ENCODE measurements around the gene IFIT1.
"Not testable (repeated sequence)": the region's sequence is repeated elsewhere in the genome, so short reads cannot be mapped to it uniquely, and the experiment has no call there.

Gene IFIT1

DNA sequence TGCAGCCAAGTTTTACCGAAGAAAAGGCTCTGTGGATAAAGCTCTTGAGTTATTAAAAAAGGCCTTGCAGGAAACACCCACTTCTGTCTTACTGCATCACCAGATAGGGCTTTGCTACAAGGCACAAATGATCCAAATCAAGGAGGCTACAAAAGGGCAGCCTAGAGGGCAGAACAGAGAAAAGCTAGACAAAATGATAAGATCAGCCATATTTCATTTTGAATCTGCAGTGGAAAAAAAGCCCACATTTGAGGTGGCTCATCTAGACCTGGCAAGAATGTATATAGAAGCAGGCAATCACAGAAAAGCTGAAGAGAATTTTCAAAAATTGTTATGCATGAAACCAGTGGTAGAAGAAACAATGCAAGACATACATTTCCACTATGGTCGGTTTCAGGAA lies 10.6 kb downstream of the IFIT1 start:
- DNase-seq: no peak

DNA sequence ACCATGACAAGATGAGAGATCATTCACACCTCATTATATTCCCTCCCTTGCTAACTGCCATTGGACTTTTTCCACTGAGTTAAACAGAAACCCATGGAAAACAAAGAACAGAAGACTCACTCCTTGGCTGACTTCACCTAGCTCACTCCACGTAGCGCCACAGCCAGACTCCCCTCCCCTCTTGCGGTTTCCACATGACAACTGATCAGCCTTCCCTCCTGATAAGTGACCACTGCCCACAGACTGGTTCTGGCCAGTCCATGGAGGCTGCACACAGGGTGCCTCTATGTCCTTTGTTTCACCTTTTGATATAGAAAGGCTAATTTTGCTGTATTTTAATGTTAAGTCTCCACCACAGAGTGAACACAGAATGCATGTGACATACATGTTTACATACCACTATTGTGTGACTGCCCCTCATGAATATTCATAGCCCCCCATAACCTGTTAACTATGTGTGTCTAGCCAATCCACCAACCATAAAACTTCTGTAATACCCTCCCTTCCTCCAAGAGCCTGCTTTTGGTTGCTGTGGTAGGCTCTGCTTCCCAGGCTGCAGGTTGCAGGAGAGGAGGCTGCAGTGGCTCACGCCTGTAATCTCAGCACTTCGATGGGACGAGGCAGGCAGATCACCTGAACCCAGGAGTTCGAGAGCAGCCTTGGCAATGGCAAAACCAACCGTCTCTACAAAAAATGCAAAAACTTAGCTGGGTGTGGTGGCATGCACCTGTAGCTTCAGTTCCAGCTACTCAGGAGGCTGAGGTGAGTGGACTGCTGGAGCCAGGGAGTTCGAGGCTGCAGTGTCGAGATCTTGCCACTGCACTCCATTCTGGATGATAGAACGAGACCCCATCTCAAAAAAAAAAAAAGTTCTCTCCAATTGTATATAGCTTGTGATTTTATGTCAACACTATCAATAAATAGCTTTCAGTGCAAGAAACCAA lies 12.0 kb downstream of the IFIT1 start:
- DNase-seq: no peak

DNA sequence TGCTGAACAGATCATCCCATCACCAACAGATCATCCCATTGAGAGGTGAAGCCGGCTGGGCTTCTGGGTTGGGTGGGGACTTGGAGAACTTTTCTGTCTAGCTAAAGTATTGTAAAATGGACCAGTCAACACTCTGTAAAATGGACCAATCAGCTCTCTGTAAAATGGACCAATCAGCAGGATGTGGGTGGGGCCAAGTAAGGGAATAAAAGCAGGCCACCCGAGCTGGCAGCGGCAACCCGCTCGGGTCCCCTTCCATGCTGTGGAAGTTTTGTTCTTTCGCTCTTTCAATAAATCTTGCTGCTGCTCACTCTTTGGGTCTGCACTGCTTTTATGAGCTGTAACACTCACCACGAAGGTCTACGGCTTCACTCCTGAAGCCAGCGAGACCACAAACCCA lies 13.8 kb downstream of the IFIT1 start:
- not testable (repeated sequence) for DNase-seq

DNA sequence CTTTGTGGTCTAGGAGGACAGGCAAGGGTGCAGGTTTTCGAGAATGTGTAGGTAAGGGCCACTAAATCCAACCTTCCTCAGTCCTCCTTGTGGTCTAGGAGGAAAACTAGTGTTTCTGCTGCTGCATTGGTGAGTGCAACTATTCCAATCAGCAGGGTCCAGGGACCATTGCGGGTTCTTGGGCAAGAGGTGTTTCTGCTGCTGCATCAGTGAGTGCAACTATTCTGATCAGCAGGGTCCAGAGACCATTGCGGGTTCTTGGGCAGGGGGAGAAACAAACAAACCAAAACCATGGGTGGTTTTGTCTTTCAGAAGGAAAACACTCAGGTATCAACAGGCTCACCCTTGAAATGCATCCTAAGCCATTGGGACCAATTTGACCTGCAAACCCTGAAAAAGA lies 15.4 kb downstream of the IFIT1 start:
- not testable (repeated sequence) for DNase-seq

DNA sequence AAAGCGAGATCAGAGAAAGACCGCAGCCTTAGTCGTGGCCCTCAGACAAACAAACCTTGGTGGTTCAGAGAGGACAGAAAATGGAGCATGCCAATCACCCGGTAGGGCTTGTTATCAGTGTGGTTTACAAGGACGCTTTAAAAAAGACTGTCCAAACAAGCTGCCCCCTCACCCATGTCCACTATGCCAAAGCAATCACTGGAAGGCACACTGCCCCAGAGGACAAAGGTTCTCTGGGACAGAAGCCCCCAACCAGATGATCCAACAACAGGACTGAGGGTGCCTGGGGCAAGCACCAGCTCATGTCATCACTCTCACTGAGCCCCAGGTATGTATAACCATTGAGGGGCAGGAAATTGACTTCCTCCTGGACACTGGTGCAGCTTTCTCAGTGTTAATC lies 16.9 kb downstream of the IFIT1 start:
- DNase-seq: not testable (repeated sequence)

DNA sequence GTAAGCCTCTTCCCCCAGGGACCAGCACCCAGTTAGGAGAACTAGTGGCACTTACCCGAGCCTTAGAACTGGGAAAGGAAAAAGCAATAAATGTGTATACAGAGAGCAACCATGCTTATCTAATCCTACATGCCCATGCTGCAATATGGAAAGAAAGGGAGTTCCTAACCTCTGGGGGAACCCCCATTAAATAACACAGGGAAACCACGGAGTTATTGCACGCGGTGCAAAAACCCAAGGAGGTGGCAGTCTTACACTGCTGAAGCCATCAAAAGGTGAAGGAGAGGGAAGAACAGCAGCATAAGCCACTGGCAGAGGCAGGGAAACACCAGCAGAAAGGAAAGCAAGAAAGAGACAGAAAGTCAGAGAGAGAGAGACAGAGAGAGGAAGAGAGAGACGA lies 18.1 kb downstream of the IFIT1 start:
- not testable (repeated sequence) for DNase-seq

DNA sequence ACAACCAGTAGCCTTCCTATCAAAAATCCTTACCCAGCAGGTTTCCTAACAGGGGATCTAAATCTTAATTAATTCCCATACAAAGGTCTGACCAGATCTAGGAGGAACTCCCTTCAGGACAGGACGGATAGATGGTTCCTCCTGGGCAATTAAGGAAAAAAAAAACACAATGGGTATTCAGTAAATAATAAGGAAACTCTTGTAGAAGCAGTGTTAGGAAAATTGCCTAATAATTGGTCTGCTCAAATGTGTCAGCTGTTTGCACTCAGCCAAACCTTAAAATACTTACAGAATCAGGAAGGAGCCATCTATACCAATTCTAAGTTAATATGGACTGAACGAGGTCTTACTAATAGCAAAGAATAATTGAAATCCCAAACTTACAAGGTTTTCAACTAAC lies 18.7 kb downstream of the IFIT1 start:
- not testable (repeated sequence) for DNase-seq

DNA sequence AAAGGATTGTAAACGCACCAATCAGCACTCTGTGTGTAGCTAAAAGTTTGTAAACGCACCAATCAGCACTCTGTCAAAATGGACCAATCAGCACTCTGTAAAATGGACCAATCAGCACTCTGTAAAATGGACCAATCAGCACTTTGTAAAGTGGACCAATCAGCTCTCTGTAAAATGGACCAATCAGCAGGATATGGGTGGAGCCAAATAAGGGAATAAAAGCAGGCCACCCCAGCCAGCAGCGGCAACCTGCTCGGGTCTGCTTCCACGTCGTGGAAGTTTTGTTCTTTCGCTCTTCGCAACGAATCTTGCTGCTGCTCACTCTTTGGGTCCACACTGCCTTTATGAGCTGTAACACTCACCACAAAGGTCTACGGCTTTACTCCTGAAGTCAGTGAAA lies 19.9 kb downstream of the IFIT1 start:
- peak; percentile 61 for DNase-seq

DNA sequence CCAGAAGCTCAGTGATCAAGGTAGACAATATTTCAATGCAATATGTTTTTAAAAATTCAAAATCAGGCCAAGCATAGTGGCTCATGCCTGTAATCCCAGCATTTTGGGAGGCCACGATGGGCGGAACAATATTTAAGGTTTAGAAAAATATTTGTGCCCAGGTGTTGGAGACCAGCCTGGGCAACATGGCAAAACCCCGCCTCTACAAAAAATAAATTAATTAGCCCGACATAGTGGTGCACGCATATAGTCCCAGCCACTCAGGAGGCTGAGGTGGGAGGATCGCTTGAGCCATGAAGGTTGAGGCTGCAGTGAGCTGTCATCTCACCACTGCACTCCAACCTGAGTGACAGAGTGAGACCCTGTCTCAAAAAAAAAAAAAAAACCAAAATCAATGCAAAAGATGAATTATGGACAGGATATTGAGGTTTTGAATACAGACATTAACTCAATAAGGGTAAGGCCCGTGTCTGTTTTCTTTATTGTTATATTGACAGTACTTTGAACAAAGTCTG lies 21.0 kb downstream of the IFIT1 start:
- DNase-seq: no peak

DNA sequence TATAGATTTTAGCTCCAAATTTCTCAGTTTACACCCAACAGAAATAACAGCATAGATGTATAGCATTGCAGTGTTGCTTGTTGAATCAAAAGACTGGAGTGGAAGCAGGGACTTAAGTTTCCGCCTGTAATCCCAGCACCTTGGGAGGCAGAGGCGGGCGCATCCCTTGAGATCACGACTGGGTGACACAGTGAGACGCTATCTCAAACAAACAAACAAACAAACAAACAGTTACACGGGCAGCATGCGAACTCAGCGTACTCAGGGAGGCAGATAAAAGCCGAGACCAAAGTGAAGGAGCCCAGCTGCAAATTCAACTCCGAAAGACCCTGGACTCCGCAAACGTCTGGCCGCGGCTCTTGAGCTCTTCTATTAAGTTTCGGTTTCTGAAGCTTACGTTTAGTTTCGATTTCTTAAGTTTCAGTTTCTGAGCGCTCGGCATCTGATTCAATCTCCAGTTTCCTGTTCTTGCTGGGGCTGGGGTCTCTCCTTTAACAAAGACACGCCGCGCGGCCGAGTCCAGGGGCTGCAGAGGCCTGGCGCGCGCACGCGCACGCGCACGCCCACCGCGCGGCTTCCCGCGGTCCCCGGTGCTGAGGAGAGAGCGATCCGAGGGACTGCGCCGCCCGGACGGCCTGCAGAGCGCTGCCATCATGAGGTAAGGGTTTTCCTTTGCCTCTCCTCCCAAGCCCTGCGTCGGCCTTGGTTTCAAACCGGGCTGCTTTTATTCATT lies 21.9 kb downstream of the IFIT1 start, which contains the start of gene IFIT5:
Gene IFIT5, plus strand, starts transcription at position 423 of the 733 bp plus-strand sequence. Its CDS starts 231 bp downstream, at position 654.
- peak; percentile 77 for DNase-seq

DNA sequence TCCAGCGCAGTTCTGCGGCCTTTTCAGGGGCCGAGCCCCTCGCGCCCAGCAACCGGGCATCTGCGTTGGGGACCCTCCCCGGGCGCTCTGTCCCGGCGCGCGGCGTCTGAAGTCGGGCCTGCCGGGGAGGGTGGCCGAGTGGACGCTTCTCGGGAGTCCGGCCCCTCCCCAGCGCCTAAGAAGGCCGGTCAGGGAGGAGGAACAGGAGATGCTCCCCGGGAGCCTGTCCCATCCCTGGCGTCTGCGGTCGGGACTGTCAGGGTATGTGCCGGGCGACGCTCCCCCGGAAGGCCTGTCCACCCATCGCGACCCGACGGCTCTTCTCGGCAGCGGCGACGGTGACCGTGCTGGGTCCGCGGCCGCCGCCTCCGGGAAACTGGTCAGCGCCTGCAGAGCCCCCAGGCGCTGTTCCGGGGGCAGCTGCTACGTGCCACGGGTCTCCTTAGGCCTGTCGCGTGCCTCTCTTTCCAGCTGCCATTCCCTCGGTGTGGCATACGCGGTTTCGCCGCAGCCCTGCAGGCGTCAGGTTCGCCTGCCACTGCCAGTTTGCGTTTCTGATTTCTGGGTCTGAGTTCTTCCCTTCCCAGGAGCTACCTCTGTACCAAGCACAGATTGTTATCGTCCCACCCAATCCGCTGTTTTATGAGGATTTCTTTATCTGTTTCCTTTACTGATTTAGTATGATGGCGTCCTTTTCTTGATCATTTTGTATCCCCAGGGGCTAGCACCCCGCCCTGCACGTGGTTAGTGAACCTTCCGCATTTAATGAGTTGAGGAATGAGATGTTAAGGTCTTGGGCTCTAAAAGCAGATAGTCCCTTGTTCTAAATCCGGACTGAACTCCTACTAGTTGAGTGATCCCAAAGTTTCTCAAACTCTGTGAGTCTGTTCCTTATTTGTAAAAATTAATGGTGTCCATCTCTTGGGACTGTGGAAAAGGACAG lies 22.7 kb downstream of the IFIT1 start:
- peak; percentile 52 for DNase-seq

DNA sequence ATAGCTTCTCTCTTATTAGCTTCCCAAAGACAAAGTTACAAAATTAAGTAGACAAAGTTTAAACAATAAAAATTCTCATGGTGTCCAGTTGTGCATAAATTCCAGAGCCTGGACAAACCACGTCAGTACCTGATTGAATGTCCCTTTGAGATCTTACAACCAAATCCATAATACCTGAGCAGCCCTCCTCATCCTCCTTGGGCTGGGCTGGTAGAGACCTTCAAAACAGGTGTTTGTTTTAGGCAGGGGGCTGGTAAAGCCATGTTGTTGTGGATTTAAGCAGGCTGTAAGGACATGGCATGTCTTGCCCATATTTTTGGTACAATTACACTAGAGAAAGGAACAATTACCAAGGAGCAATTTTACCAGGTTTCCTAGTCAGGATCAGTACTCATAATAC lies 24.0 kb downstream of the IFIT1 start:
- DNase-seq: no peak

DNA sequence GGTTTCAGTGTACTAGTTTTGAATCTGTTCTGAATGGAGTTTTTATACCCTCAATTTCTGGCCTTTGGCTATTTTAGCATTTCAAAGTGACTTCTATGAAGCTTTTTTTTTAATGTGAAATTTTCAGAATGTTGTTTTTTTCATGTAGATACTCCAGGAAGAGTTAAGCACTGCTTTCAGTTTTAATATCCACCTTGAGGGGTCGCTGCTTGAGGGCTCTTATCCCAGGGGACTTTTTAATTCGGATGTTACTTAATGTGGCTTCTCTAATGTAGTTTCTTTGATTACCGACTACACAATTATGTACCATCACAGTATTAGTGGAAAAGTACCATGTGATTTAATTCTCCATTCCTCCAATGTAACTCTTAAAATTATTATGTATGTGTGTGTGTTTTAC lies 27.1 kb downstream of the IFIT1 start:
- DNase-seq: peak; percentile 51

DNA sequence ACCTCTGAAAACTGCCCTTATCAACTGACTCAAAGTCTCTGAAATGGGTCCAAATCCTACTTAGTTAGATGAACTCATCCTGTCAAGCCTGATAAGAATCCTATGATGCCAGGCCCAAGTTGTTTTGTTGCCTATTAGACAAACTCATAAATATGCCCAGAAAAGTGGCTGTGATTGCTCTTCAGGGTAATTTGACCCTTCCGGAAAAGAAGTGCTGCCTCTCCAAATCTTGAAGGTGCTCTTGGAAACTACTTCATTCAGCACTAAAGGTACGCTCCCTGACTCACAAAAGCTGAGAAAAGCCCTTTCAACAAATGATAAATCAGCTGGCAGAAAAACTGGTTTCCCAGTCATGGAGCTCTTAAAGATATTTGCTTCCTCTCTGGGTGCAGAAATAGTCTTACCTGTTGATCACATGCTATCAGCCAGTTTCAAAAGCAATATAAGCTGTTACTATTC lies 28.6 kb downstream of the IFIT1 start:
- no peak for DNase-seq

DNA sequence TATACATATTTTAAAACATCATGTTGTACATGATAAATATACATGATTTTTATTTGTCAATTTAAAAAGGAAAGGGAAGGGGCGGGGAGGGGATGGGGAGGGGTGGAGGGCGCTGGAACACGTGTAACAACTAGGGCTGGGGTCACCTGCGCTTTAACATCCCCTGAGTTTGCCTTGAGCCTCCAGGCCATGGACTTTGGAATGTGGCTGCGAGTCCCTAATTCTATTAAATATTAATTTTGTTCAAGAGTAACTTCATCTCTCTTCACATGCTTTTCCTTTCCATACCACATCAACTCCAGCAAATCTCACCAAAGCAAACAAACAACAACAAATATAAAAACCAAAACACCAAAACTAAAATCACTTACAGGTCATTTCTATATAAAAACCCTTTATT lies 32.6 kb downstream of the IFIT1 start:
- no peak for DNase-seq

DNA sequence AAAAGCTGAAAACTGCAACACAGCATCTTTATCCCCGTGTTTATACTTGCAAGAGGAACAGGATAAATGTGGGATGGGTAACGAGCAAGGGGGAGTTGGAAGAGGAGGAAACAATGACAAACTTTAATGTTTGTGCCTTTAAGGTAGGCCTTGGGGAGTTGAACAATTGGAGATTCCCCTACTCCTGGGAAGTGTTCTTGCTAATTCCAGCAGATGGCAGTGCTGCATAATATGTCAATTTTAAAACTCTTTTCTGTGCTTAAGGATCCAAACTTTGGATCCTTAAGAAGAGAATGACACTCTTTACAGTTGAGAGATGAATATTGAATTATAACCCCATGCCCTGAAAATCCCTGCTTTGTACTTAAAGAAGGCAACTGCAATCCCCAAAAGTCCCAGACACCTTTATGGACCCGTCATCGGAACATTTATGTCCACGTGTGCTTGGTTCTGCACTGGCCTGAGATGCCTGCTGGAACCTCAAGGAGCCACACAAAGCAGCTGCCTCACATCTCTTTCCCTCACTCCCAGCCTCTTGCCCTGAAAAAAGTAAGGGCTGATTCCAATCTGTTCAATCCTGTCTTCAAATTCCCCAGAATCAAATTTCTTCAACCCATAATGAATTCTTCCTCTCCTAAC lies 33.9 kb downstream of the IFIT1 start:
- DNase-seq: peak; percentile 46

DNA sequence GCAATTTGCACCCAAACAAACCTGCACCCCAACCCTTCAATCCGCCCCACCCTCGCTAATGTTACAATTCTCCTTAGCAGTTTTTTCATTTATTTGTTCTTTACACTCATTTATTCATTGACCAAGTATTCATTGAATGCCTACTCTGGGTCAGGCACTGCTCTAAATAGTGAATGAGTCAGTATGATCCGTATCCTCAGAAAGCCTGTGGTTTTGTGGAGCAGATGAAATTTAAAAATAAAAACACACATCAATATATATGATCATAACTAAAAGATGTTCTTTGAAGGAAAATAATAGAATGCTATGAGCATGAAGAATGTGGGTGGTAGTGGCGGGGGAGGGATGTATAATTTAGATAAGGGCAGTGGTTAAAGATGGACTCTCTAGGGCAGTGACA lies 35.2 kb downstream of the IFIT1 start:
- no peak for DNase-seq

DNA sequence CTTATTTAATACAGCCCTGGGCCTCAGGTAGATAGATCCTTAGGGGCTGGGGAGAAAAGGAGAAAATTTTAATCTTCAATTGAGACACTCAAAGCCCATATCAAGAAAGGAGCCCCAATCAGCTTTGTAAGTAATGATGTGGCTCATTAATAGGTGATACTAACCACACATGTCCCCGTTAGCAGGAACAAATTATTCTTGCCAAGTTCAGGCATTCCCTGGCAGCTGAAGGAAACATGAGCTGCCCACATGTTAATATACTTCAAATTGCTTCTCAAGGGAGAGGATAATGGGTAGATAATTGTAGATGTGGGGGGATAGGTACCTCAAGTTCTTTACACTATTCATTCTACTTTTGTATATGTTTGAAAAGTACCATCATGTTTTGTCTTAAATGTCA lies 36.5 kb downstream of the IFIT1 start:
- no peak for DNase-seq

DNA sequence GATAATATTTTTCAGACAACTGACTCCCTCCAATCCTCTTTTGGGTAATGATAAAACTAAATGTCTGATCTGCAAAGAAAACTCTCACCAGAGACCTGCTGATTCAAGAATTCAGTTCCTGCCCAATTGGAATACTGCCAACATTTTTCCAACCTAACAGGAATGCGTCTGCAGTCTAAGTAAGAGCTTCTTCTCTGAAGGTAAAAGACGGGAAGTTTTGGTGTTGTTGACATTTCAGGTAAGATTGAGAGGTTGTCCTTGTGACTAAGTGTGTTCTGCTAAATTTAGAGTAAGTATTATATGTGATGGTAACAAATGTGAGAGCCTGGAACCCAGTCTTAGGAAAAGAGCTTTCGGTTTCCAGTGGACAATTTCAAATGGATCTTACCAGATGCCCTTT lies 39.6 kb downstream of the IFIT1 start:
- DNase-seq: no peak

DNA sequence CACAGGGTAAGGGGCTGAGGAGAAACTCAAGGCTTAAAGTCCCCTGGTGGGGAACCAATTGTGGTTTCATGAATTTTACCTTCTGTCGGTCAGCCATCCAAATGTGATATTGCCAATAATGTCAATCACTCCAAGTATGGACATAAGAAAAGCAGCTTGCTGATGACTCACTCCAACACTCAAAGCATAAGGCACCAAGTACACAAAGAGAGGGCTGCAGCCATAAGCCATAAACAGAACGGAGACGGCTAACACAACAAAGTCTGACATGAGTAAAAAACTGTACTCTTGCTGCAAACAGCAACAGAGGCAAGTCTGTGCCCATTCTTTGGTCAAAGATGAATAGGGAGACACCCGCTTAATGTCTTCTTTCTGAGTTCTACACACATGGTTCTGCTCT lies 46.1 kb downstream of the IFIT1 start:
- no peak for DNase-seq

DNA sequence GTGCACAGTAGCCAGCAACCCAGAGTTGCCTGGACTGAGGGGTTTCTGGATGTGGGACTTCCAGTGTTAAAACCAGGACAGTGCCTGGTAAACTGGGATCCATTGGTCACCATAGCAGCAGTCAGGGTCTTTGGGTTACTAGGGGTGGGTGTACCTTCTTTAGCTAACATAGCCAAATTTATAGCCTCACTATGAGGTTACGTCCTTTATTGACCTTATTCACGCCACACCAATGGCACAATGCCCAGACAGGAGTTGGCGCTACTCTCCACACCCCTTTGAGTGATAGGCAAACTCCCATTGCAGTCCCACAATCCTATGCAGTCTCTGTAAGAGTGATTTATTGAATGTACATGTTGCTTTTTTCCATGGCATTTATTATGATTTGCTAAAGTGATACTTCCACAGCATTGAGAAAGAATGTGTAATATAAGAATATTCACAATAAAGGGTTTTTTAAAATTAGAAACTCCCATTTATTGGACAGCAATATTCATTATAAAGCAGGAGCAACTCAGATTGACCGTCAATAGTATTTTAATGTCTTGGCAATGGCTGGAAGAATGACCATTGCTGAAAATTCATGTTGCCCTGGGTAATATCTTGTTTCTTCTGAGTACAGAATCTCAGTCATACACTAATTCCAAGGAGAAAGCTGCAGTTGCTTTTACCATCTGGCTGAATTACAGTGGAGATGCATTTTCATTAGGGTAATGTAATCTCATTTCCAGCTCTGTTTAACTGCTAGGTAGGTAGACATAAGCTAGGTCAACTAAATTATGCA lies 48.0 kb downstream of the IFIT1 start:
- no peak for DNase-seq
